ENCODE data around the gene INF2.

DNA sequence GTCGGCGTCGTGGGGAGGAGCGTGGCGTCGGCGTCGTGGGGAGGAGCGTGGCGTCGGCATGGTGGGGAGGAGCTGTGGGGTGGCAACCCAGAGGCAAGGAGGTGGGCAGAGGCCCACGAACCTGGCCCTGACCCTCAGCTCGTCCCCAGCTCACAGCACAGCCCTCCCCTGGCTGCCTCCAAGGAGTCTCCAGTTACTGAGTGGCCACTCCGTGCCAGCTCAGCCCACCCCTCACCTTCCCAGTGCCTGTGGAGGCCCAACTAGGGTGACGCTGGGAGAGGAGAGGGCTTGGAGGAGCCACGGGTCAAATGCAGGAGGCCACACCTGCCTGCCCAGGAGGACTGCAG is 40.4 kb downstream of the INF2 start:
- no peak for TF ChIP-seq CTCF (IDR thresholded peaks at IDR 0.05)
- TF ChIP-seq POLR2AphosphoS5 (IDR thresholded peaks at IDR 0.05) = no peak
- TF ChIP-seq POLR2A (IDR thresholded peaks at IDR 0.05) = no peak
- TF ChIP-seq EP300 (IDR thresholded peaks at IDR 0.05) = no peak

Data from upper lobe of left lung (tissue), 4 donors.